GM12878 (cell line): ENCODE results near the gene STX8. TPM values are rescaled to one million over a fixed set of nuclear protein-coding genes. Genes with fewer than 3 reads are reported as not detected.

ENCODE experiments used
- ATAC-seq: fragments of 200-7000 bp; cut with Tn5 transposase; 3 replicates; pipeline ENCODE4 v1.9.1; 2020; ENCODE audit warnings: mild to moderate bottlenecking, moderate library complexity
- BruUV-seq: library from RNA; stranded (reverse); fragments of 400-500 nt; replicated peaks from 2 replicates; lab custom pipeline; 2021; lab: Mats Ljungman, UMichigan
- CTCF ChIA-PET: fragments of 300-600 bp; sonication (Branson Sonifier 250); formaldehyde crosslinking; extraction: SDS; loops from one replicate; lab custom pipeline; 2021; ENCODE audit warnings: inconsistent platforms; lab: Yijun Ruan, JAX
- POLR2A ChIA-PET: fragments of 350-600 bp; formaldehyde crosslinking; extraction: SDS; loops from one replicate; lab custom pipeline; 2021; ENCODE audit warnings: inconsistent platforms; lab: Charles Lee
- RAD21 ChIA-PET: fragments of 300-600 bp; sonication (Branson Sonifier 250); formaldehyde crosslinking; loops from one replicate; lab custom pipeline; 2023; ENCODE audit warnings: antibody characterized with exemption; ENCODE audit not compliant: unreplicated experiment; lab: Charles Lee
- SMC1A ChIA-PET: fragments of 300-600 bp; sonication (Branson Sonifier 250); formaldehyde crosslinking; loops from one replicate; lab custom pipeline; 2023; ENCODE audit not compliant: unreplicated experiment, uncharacterized antibody; lab: Charles Lee
- DNase-seq: peaks from one replicate; pipeline ENCODE4 v3.0.0-alpha.2; 2011; ENCODE audit warnings: low read depth, low spot score
- FAIRE-seq: peaks from 3 replicates; lab custom pipeline; 2011; peaks lifted over from hg19 to GRCh38; lab: Jason Lieb, UNC
- H2AFZ ChIP-seq: 2 replicates; pipeline ENCODE4 v1.6.0; 2011; ENCODE audit warnings: low read depth, low read length, control low read depth; ENCODE audit not compliant: control insufficient read depth
- H3K27ac ChIP-seq: 2 replicates; pipeline ENCODE4 v1.5.1; 2011; ENCODE audit warnings: control low read depth; ENCODE audit not compliant: control insufficient read depth, insufficient read depth
- H3K27me3 ChIP-seq, 2 experiments: replicated peaks in 1 of 2; 2 replicates each; pipeline versions ENCODE4 v1.6.0 to v1.6.1; 2011; ENCODE audit warnings: low read length in 1 of 2; ENCODE audit not compliant: control insufficient read depth in 2 of 2, insufficient read depth in 2 of 2
- H3K36me3 ChIP-seq, 2 experiments: 2 replicates each; pipeline ENCODE4 v1.5.1; 2011; ENCODE audit warnings: low read length in 1 of 2; ENCODE audit not compliant: control insufficient read depth in 2 of 2, insufficient read depth in 2 of 2
- H3K4me1 ChIP-seq: 2 replicates; pipeline ENCODE4 v1.6.1; 2011; ENCODE audit warnings: mild to moderate bottlenecking, low read length, moderate library complexity, mixed read lengths; ENCODE audit not compliant: control insufficient read depth, insufficient read depth
- H3K4me2 ChIP-seq: 2 replicates; pipeline ENCODE4 v1.6.0; 2011; ENCODE audit warnings: control low read depth; ENCODE audit not compliant: control insufficient read depth, insufficient read depth
- H3K4me3 ChIP-seq: fragments of 200-600 bp; sonication (generic); 2 replicates; pipeline ENCODE4 v1.5.1; 2016
- H3K79me2 ChIP-seq: 2 replicates; pipeline ENCODE4 v1.6.0; 2011; ENCODE audit warnings: low read length; ENCODE audit not compliant: control insufficient read depth, insufficient read depth
- H3K9ac ChIP-seq: 2 replicates; pipeline ENCODE4 v1.8.0; 2011; ENCODE audit warnings: low read length, control low read depth, mixed read lengths; ENCODE audit not compliant: control insufficient read depth, insufficient read depth
- H3K9me3 ChIP-seq: replicated peaks from 3 replicates; pipeline ENCODE4 v1.5.1; 2011; ENCODE audit warnings: mild to moderate bottlenecking, low read length; ENCODE audit not compliant: control insufficient read depth, insufficient read depth
- H4K20me1 ChIP-seq: 2 replicates; pipeline ENCODE4 v1.6.0; 2011; ENCODE audit not compliant: control insufficient read depth, insufficient read depth
- CEBPB ChIP-seq, 2 experiments: fragments of 150-350 bp in 1 of 2; IDR thresholded peaks; 2 replicates each; pipeline ENCODE4 v1.6.1; 2012 to 2014; ENCODE audit warnings: low read depth in 2 of 2, low read length in 2 of 2, borderline replicate concordance in 1 of 2, inconsistent platforms in 1 of 2
- E2F4 ChIP-seq: IDR thresholded peaks from 2 replicates; pipeline ENCODE4 v1.6.1; 2012; ENCODE audit warnings: low read depth, low read length, improper control_type of control experiment
- E4F1 ChIP-seq: fragments of 450-650 bp; IDR thresholded peaks from 2 replicates; pipeline ENCODE4 v1.6.1; 2018; ENCODE audit warnings: borderline replicate concordance, mild to moderate bottlenecking; ENCODE audit not compliant: partially characterized antibody
- FOS ChIP-seq: IDR thresholded peaks from 3 replicates; pipeline ENCODE4 v1.6.1; 2011; ENCODE audit warnings: borderline replicate concordance; ENCODE audit not compliant: insufficient read length; ENCODE audit errors: extremely low read depth
- NFYB ChIP-seq: IDR thresholded peaks from 2 replicates; pipeline ENCODE4 v1.6.1; 2011; ENCODE audit warnings: low read depth, mild to moderate bottlenecking, low read length, improper control_type of control experiment, moderate library complexity; ENCODE audit not compliant: insufficient read depth
- NR2C2 ChIP-seq: IDR thresholded peaks from 2 replicates; pipeline ENCODE4 v1.6.1; 2011; ENCODE audit warnings: borderline replicate concordance, low read depth; ENCODE audit not compliant: control insufficient read depth, insufficient read length
- POLR2AphosphoS5 ChIP-seq: IDR thresholded peaks from 2 replicates; pipeline ENCODE4 v1.6.1; 2011; ENCODE audit warnings: mild to moderate bottlenecking, low read length, inconsistent platforms
- SPI1 ChIP-seq: IDR thresholded peaks from 2 replicates; pipeline ENCODE4 v1.6.1; 2011; ENCODE audit warnings: low read depth, mild to moderate bottlenecking, low read length, moderate library complexity, borderline replicate concordance; ENCODE audit not compliant: insufficient read depth
- WGBS: methylation state at CpG from one replicate; pipeline ENCODE4 v1.1.6; 2016; ENCODE audit warnings: low lambda C conversion rate; ENCODE audit not compliant: insufficient replicate concordance, insufficient coverage; ENCODE audit errors: missing lambda C conversion rate; 5-methylcytosine and 5-hydroxymethylcytosine counted together
- in situ Hi-C: fragments of 300-500 bp; cut with MboI; formaldehyde crosslinking; loops from 9 replicates; pipeline ENCODE4 v1.14.3; 2018; ENCODE audit warnings: mixed read lengths
- intact Hi-C: fragments of 100-400 bp; cut with micrococcal nuclease; formaldehyde crosslinking; loops from one replicate; pipeline ENCODE4 v1.14.2; 2022; ENCODE audit not compliant: unreplicated experiment
- polyA plus RNA-seq, 11 experiments: library from polyadenylated mRNA; depleted of rRNA in 4 of 11; unstranded in 6 of 11; stranded (reverse) in 5 of 11; fragments of >200 nt; fragmentation: Nextera tagmentation in 4 of 11; fragmentation: Illumina TruSeq in 1 of 11; extraction: Ambion mirVana in 4 of 11; extraction: Trizol in 1 of 11; gene quantifications; 1 replicate in 1 of 11; 2 replicates in 10 of 11; pipeline versions ENCODE4 v1.2.1 to v1.2.3, GENCODE V29; 2011 to 2016; ENCODE audit warnings: inconsistent platforms in 2 of 11, missing spikeins in 2 of 11, low read depth in 1 of 11
- total RNA-seq, 4 experiments: library from RNA; depleted of rRNA in 3 of 4; stranded (reverse); fragments of >200 nt in 3 of 4; fragmentation: Illumina TruSeq in 1 of 4; extraction: Trizol in 1 of 4; gene quantifications; 2 replicates each; pipeline versions ENCODE4 v1.2.1 to v1.2.3, GENCODE V29; 2013 to 2021
- TF ChIP-seq, protein P1 (sequence below): fragments of 450-650 bp; formaldehyde crosslinking; IDR thresholded peaks from 2 replicates; pipeline ENCODE4 v1.4.0; 2020; ENCODE audit warnings: mild to moderate bottlenecking, moderate library complexity
- TF ChIP-seq, protein P2 (sequence below): IDR thresholded peaks from 2 replicates; pipeline ENCODE4 v1.6.1; 2011; ENCODE audit warnings: mild to moderate bottlenecking, low read depth, low read length, moderate library complexity; ENCODE audit not compliant: insufficient replicate concordance

The STX8 gene
- total and polyA plus RNA-seq, 10 of the 15 experiments (the other 5 are each of a cell fraction or from before 2014, with no cell fraction given) = 47.9 to 151 (median 72.9) TPM

DNA sequence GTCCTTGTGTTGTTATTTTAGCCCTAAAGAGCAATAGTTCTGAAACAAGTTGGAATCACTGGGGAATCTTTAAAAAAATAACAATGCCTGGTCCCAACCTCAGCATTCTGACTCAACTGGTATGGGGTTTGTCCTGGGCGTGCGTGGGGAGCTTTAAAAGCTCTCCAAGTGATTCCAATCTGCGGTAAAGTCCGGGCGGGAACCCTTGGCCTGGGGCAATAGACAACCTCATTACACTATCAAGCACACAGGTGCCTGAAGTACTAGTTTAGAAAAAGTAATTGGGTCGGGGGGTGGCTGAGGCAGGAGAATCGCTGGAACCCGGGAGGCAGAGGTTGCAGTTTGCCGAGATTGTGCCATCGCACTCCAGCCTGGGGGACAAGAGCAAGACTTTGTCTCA is 4.4 kb downstream of the STX8 start:
- in situ Hi-C loops = no loop called here
- H3K4me1 ChIP-seq = peaks cover 4% of the 10 kb centered on the region; the same call in 1 of the 2 replicates
- ATAC-seq = no peak
- peaks cover 11% of the 10 kb centered on the region for H3K79me2 ChIP-seq
- H3K4me3 ChIP-seq = no peak overlapping the region
- SMC1A ChIA-PET = no interaction called here
- no peak overlapping the region for H3K9ac ChIP-seq
- POLR2A ChIA-PET = no interaction called here
- H3K4me2 ChIP-seq = no peak overlapping the region
- no TSS peak for BruUV-seq
- intact Hi-C loops = no loop called here
- H3K27ac ChIP-seq = no peak overlapping the region
- RAD21 ChIA-PET = no interaction called here
- DNase-seq = no peak
- CTCF ChIA-PET = no interaction called here
- WGBS = 98% methylated on average over 7 of the region's 10 CpGs
- H2AFZ ChIP-seq = no peak overlapping the region
- no peaks in the 10 kb centered on the region for H3K27me3 ChIP-seq
- no peaks in the 10 kb centered on the region for H4K20me1 ChIP-seq
- peaks cover 0 to 9% of the 10 kb centered on the region in 2 experiments; a peak in 3 of 4 replicates for H3K36me3 ChIP-seq
- FAIRE-seq = no peak
- peaks cover 2% of the 10 kb centered on the region; the same call in 2 of the 3 replicates for H3K9me3 ChIP-seq
- TF ChIP-seq E2F4 (no peak), NR2C2 (no peak), NFYB (no peak), CEBPB (IDR thresholded peaks at IDR 0.05; ENCODE audit: borderline replicate concordance in 1 of 2, low read depth in 2 of 2, low read length in 2 of 2) (no peak), POLR2AphosphoS5 (no peak), SPI1 (no peak), FOS (no peak), E4F1 (no peak)
- TF ChIP-seq, protein P1, sequence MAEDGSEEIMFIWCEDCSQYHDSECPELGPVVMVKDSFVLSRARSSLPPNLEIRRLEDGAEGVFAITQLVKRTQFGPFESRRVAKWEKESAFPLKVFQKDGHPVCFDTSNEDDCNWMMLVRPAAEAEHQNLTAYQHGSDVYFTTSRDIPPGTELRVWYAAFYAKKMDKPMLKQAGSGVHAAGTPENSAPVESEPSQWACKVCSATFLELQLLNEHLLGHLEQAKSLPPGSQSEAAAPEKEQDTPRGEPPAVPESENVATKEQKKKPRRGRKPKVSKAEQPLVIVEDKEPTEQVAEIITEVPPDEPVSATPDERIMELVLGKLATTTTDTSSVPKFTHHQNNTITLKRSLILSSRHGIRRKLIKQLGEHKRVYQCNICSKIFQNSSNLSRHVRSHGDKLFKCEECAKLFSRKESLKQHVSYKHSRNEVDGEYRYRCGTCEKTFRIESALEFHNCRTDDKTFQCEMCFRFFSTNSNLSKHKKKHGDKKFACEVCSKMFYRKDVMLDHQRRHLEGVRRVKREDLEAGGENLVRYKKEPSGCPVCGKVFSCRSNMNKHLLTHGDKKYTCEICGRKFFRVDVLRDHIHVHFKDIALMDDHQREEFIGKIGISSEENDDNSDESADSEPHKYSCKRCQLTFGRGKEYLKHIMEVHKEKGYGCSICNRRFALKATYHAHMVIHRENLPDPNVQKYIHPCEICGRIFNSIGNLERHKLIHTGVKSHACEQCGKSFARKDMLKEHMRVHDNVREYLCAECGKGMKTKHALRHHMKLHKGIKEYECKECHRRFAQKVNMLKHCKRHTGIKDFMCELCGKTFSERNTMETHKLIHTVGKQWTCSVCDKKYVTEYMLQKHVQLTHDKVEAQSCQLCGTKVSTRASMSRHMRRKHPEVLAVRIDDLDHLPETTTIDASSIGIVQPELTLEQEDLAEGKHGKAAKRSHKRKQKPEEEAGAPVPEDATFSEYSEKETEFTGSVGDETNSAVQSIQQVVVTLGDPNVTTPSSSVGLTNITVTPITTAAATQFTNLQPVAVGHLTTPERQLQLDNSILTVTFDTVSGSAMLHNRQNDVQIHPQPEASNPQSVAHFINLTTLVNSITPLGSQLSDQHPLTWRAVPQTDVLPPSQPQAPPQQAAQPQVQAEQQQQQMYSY (CRISPR knock-in tag) = no peak
- TF ChIP-seq, protein P2, sequence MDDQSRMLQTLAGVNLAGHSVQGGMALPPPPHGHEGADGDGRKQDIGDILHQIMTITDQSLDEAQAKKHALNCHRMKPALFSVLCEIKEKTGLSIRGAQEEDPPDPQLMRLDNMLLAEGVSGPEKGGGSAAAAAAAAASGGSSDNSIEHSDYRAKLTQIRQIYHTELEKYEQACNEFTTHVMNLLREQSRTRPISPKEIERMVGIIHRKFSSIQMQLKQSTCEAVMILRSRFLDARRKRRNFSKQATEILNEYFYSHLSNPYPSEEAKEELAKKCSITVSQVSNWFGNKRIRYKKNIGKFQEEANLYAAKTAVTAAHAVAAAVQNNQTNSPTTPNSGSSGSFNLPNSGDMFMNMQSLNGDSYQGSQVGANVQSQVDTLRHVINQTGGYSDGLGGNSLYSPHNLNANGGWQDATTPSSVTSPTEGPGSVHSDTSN = no peak
